BE2C (cell line): ENCODE results near the gene GNB1L.

Experiments used
- DNase-seq: peaks from one replicate; pipeline ENCODE4 v3.0.0-alpha.2; 2020
- H3K27me3 ChIP-seq: fragments of 250-450 bp; sonication (Bioruptor Pico); 2 replicates; pipeline ENCODE4 v1.5.1; 2020; ENCODE audit warnings: mild to moderate bottlenecking
- H3K36me3 ChIP-seq: fragments of 250-450 bp; sonication (Bioruptor Pico); 2 replicates; pipeline ENCODE4 v1.5.1; 2020; ENCODE audit warnings: mild to moderate bottlenecking
- H3K4me1 ChIP-seq: fragments of 250-450 bp; sonication (Bioruptor Pico); 2 replicates; pipeline ENCODE4 v1.5.1; 2020
- H3K4me3 ChIP-seq: 2 replicates; pipeline ENCODE4 v1.5.1; 2011; ENCODE audit warnings: low read depth, low read length
- H3K9me3 ChIP-seq: fragments of 250-450 bp; sonication (Bioruptor Pico); 2 replicates; pipeline ENCODE4 v1.5.1; 2020
- TF ChIP-seq, protein P1 (sequence below): IDR thresholded peaks from 2 replicates; pipeline ENCODE4 v1.5.1; 2012; ENCODE audit warnings: mild to moderate bottlenecking, low read depth, low read length

GNB1L gene

DNA sequence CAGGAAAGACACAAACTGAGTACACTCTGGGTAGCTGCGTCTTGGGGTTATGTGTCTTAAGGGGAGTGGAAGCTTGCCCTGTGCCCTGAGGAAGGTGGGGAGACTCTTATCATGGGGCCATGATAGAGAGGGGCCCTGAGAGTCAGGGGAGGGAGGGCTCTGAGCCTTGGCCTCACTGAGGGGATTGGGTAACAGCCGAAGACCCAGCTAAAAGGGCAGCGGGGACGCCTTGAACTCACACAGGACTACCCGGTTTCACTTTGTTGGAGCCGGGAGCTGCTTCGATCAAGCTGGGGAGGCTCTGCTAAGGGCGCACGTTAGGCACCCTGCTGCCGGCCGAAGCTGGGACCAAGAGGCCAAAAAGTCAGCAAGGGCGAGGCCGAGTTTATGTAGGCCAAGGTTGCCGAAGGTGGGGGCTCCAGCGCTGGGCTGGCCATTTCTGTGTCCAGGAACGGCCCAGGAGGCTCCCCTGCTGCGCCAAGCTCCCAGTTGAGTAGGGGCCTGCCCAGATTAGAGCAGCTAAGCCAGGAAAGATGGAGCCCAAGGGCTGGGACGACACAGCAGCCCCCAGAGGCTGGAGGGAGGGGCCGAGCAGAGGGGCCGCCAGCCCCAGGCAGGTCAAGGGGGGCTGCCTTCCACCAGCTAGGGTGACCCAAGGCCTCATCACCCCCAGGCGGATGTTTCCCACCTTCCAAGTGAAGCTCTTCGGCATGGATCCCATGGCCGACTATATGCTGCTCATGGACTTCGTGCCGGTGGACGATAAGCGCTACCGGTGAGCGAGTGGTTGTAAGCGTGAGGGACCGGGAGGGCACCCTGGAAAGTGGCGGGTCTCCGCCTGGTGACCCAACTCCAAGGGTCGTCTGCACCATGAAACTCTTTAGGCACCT is 91.9 kb downstream of the GNB1L start:
- no peaks in the 10 kb centered on the region for H3K36me3 ChIP-seq
- TF ChIP-seq, protein P1, sequence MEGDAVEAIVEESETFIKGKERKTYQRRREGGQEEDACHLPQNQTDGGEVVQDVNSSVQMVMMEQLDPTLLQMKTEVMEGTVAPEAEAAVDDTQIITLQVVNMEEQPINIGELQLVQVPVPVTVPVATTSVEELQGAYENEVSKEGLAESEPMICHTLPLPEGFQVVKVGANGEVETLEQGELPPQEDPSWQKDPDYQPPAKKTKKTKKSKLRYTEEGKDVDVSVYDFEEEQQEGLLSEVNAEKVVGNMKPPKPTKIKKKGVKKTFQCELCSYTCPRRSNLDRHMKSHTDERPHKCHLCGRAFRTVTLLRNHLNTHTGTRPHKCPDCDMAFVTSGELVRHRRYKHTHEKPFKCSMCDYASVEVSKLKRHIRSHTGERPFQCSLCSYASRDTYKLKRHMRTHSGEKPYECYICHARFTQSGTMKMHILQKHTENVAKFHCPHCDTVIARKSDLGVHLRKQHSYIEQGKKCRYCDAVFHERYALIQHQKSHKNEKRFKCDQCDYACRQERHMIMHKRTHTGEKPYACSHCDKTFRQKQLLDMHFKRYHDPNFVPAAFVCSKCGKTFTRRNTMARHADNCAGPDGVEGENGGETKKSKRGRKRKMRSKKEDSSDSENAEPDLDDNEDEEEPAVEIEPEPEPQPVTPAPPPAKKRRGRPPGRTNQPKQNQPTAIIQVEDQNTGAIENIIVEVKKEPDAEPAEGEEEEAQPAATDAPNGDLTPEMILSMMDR: no peak
- H3K27me3 ChIP-seq: peaks cover 93% of the 10 kb centered on the region
- no peaks in the 10 kb centered on the region for H3K4me1 ChIP-seq
- H3K9me3 ChIP-seq: no peaks in the 10 kb centered on the region
- H3K4me3 ChIP-seq: no peak overlapping the region
- DNase-seq: no peak

GRCh38 chr22:19761725-19762567 is 92.7 kb downstream of the GNB1L start:
- Histone ChIP-seq H3K4me1 (no peaks in the 10 kb centered on the region), H3K27me3 (peaks cover 93% of the 10 kb centered on the region), H3K36me3 (no peaks in the 10 kb centered on the region), H3K4me3 (no peak overlapping the region), H3K9me3 (no peaks in the 10 kb centered on the region)
- DNase-seq: no peak
- TF ChIP-seq, protein P1: no peak

DNA sequence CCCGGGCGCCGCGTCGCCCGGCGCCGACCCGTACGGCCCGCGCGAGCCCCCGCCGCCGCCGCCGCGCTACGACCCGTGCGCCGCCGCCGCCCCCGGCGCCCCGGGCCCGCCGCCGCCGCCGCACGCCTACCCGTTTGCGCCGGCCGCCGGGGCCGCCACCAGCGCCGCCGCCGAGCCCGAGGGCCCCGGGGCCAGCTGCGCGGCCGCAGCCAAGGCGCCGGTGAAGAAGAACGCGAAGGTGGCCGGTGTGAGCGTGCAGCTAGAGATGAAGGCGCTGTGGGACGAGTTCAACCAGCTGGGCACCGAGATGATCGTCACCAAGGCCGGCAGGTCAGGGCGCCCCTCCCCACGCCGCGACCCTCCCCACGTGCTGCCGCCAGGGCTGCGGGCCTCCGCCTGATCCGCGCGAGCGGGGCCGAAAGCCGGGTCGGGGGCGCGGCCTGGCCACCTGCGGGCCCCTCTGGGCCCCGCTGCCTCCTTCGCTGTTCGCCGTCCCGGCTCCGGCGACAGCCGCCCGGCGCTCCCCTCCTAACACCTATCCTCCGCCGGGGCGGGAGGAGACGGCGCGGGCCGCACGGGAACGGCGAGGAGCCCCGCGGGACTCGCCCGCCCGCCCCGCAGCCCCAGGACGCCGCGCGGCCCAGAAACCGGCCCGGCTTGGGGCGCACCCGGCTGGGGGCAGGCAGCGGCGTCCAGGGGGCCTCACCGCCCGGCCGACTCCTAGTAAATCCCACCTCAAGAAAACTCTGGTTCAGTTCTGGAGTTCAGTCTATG is 93.5 kb downstream of the GNB1L start:
- peaks cover 93% of the 10 kb centered on the region for H3K27me3 ChIP-seq
- TF ChIP-seq, protein P1: no peak
- H3K36me3 ChIP-seq: no peaks in the 10 kb centered on the region
- H3K4me1 ChIP-seq: no peaks in the 10 kb centered on the region
- H3K4me3 ChIP-seq: no peak overlapping the region
- H3K9me3 ChIP-seq: no peaks in the 10 kb centered on the region
- no peak for DNase-seq

DNA sequence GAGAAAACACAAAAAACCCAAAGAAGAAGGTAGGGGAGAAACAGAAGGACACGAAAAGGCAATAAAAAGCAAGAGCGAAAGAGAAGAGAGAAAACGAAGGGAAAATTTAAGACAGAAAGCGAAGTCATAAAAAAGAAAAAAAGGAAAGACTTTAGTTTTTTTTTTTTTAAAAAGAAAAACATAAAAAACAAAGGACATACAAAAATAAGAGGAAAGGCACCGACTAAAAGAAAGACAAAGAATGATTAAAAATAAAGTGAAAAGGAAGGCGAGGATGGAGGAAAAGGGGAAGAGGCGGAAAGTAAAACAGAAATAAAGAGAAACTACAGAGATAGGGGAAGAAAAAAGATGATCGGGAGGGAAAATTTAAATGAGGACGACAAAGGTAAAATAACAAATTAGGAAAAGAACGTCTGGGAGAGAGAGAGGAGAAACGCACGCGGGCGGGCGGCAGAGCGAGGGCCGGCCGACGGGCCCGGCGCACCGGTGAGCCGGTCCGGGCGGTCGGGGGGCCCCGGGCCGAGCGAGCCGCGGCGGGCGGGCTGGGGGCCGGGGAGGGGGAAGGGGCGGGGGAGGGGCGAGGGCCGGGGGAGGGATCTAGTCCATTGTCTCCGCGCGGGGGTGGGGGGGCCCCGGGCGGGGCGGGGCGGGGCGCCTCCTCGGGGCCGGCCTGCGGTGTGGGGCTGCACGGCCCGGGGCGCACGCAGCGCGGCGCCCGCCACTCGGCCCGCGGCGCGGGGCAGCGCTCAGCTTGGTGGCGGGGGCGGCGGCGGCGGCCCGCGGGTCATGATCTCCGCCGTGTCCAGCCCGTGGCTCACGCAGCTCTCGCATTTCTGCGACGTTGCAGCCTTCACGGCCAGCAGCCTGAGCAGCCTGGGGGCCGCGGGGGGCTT is 94.4 kb downstream of the GNB1L start, which contains the start of gene TBX1:
TBX1 (plus strand) TSS at position 721 of the 893 bp plus-strand sequence; CDS start at position 787, 66 bp downstream.
- peaks cover 93% of the 10 kb centered on the region for H3K27me3 ChIP-seq
- no peaks in the 10 kb centered on the region for H3K36me3 ChIP-seq
- no peak for DNase-seq
- H3K4me1 ChIP-seq: no peaks in the 10 kb centered on the region
- no peaks in the 10 kb centered on the region for H3K9me3 ChIP-seq
- TF ChIP-seq, protein P1: no peak
- no peak within 1 kb of the TSS for H3K4me3 ChIP-seq

GRCh38 chr22:19759427-19760057 is 95.1 kb downstream of the GNB1L start:
- Histone ChIP-seq H3K4me1 (no peaks in the 10 kb centered on the region), H3K4me3 (no peak overlapping the region)

More at GRCh38 chr22:19759427-19760057, 95.1 kb downstream of the GNB1L start:
- TF ChIP-seq, protein P1: no peak
- no peaks in the 10 kb centered on the region for H3K9me3 ChIP-seq
- H3K36me3 ChIP-seq: no peaks in the 10 kb centered on the region
- no peak for DNase-seq
- peaks cover 93% of the 10 kb centered on the region for H3K27me3 ChIP-seq
